Thyroid gland (tissue), 4 donors: Measurements from ENCODE around the gene SYT1.

Experiments
- POLR2A ChIP-seq, 2 donors: fragments of 450-650 bp; IDR thresholded peaks; one replicate each; pipeline ENCODE4 v1.6.1; 2017; ENCODE audit warnings: antibody characterized with exemption in 2 of 2, mild to moderate bottlenecking in 2 of 2, moderate library complexity in 1 of 2
- TF ChIP-seq, protein P1 (sequence below), 6 experiments: fragments of 200-600 bp in 3 of 6; fragments of 450-650 bp in 3 of 6; sonication (generic) in 3 of 6; IDR thresholded peaks; one replicate each; pipeline ENCODE4 v1.5.1; 2016 to 2019; ENCODE audit warnings: antibody characterized with exemption in 6 of 6, mild to moderate bottlenecking in 2 of 6, inconsistent platforms in 1 of 6, moderate library complexity in 1 of 6

DNA sequence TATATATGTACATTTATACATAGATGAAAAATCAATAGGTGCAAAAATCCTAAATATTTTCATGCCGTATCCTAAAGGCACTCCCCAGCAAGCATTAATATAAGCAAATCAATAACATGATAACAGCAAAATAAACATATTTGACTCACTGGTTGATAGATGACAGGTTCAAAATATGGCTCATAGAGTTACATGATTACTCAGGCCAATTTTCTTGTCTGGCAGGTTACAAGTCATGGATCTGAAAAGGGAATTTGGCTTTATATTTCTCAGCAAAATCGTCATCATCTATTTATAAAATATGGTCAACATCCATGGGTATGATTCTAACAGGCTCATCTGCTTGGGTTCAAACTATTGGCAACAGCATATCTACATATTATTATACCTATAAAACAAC is 34.9 kb upstream of the SYT1 start:
- TF ChIP-seq, protein P1, sequence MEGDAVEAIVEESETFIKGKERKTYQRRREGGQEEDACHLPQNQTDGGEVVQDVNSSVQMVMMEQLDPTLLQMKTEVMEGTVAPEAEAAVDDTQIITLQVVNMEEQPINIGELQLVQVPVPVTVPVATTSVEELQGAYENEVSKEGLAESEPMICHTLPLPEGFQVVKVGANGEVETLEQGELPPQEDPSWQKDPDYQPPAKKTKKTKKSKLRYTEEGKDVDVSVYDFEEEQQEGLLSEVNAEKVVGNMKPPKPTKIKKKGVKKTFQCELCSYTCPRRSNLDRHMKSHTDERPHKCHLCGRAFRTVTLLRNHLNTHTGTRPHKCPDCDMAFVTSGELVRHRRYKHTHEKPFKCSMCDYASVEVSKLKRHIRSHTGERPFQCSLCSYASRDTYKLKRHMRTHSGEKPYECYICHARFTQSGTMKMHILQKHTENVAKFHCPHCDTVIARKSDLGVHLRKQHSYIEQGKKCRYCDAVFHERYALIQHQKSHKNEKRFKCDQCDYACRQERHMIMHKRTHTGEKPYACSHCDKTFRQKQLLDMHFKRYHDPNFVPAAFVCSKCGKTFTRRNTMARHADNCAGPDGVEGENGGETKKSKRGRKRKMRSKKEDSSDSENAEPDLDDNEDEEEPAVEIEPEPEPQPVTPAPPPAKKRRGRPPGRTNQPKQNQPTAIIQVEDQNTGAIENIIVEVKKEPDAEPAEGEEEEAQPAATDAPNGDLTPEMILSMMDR (IDR thresholded peaks at IDR 0.05), result no peak
- TF ChIP-seq POLR2A (IDR thresholded peaks at IDR 0.05), result no peak
